IPS-20b (cell line): Measurements from ENCODE around the gene CRYBB1.

ENCODE experiments used
- H3K27ac ChIP-seq: one replicate; pipeline ENCODE4 v1.5.1; 2013; ENCODE audit warnings: low read length
- H3K27me3 ChIP-seq: 2 replicates; pipeline ENCODE4 v1.6.1; 2013; ENCODE audit warnings: mild to moderate bottlenecking, low read length, inconsistent platforms; ENCODE audit not compliant: insufficient read depth
- H3K36me3 ChIP-seq: 2 replicates; pipeline ENCODE4 v1.6.1; 2013; ENCODE audit warnings: low read depth, mild to moderate bottlenecking, inconsistent platforms, low read length, moderate library complexity; ENCODE audit not compliant: insufficient read depth
- H3K4me1 ChIP-seq: 2 replicates; pipeline ENCODE4 v1.6.1; 2013; ENCODE audit warnings: mild to moderate bottlenecking, control low read depth, inconsistent platforms, low read length, moderate library complexity; ENCODE audit not compliant: insufficient read depth
- H3K4me3 ChIP-seq: 2 replicates; pipeline ENCODE4 v1.5.1; 2013; ENCODE audit warnings: mild to moderate bottlenecking, low read length, inconsistent platforms
- H3K9ac ChIP-seq: 2 replicates; pipeline ENCODE4 v1.6.1; 2013; ENCODE audit warnings: low read depth, mild to moderate bottlenecking, inconsistent platforms, low read length, moderate library complexity
- H3K9me3 ChIP-seq: 2 replicates; pipeline ENCODE4 v1.6.1; 2013; ENCODE audit warnings: mild to moderate bottlenecking, low read depth, low read length, inconsistent platforms; ENCODE audit not compliant: insufficient read depth

Gene CRYBB1

GRCh38 chr22:26570864-26571525 lies 46.8 kb downstream of the CRYBB1 start:
- Histone ChIP-seq H3K27me3 (no peaks in the 10 kb centered on the region), H3K4me1 (peaks cover 37% of the 10 kb centered on the region), H3K36me3 (peaks cover 7% of the 10 kb centered on the region), H3K27ac (no peak overlapping the region), H3K9me3 (no peaks in the 10 kb centered on the region), H3K4me3 (no peak overlapping the region), H3K9ac (no peak overlapping the region)

DNA sequence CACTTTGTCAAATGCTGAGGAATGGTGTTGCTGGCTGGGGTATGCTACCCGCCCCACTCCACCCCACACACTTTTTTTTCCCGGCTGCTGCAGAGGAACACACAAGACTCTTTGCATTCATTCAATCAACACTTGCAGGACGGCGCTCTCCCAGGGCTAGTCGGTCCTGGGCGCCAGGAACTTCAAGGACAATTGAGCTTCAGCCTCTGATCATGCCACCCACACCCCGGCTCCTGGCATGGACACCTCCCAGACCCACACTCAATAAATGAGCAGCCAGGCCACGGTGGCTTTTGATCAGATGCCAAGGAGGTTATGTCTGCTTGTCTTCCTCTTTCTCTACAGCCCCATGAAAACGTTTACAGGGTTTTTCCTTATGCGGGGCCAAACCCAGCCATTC lies 47.7 kb downstream of the CRYBB1 start:
- H3K9me3 ChIP-seq = no peaks in the 10 kb centered on the region
- no peak overlapping the region for H3K27ac ChIP-seq
- H3K4me1 ChIP-seq = peaks cover 40% of the 10 kb centered on the region
- peaks cover 9% of the 10 kb centered on the region for H3K36me3 ChIP-seq
- H3K9ac ChIP-seq = no peak overlapping the region
- no peaks in the 10 kb centered on the region for H3K27me3 ChIP-seq
- H3K4me3 ChIP-seq = no peak overlapping the region

DNA sequence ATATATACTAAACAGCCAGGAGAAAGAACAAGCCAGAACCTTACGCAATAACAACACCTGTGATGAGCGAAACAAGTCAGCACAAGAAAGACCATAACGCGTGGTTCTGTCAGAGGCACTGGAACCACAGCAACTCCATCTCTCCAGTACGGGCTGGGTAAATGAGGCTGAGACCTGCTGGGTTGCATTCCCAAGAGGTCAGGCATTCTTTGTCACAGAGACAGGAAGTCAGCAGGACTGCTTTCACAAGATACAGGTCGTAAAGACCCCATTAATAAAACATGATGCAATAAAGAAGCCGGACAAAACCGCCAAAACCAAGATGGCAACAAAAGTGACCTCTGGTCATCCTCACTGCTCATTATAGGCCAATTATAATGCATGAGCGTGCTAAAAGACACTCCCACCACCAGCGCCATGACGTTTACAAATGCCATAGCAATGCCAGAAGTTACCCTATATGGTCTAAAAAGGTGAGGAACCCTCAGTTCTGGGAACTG lies 49.6 kb downstream of the CRYBB1 start:
- Histone ChIP-seq H3K9me3 (no peaks in the 10 kb centered on the region), H3K27me3 (no peaks in the 10 kb centered on the region), H3K27ac (peak overlapping the region; percentile 58), H3K4me3 (peak overlapping the region; percentile 46; the same call in 1 of the 2 replicates), H3K4me1 (peaks cover 45% of the 10 kb centered on the region), H3K9ac (peak overlapping the region; percentile 69; the same call in 1 of the 2 replicates), H3K36me3 (peaks cover 9% of the 10 kb centered on the region; the same call in 1 of the 2 replicates)

- H3K27me3 ChIP-seq = no peaks in the 10 kb centered on the region
- H3K9ac ChIP-seq = peak overlapping the region; percentile 69; the same call in 1 of the 2 replicates
- H3K4me3 ChIP-seq = peak overlapping the region; percentile 46; the same call in 1 of the 2 replicates
- peak overlapping the region; percentile 61 for H3K27ac ChIP-seq
- H3K36me3 ChIP-seq = peaks cover 9% of the 10 kb centered on the region; the same call in 1 of the 2 replicates
- H3K4me1 ChIP-seq = peaks cover 41% of the 10 kb centered on the region
- no peaks in the 10 kb centered on the region for H3K9me3 ChIP-seq
Measured at GRCh38 chr22:26567610-26568009, 50.2 kb downstream of the CRYBB1 start.

DNA sequence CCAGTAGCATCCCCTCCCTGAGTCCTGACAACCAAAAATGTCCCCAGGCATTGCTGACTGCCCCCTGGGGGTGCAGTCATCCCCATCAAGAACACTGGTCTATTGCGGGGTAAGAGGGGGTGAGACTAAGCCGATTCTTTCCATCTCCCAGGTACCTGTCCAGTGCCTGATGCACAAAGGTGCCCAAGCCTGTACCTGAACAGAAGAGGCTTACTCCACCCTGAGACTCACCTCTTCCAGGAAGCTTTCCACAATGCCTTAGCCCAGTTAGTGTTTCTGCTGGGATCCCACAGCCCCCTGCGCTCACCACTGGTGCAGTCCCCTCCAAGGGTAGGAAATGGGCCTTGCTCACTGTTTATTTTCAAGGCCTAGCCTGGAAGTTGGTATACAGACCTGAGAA lies 50.8 kb downstream of the CRYBB1 start:
- Histone ChIP-seq H3K36me3 (0 out of 2 replicates have a peak, but pooled peaks cover 9% of the 10 kb centered on the region), H3K27ac (peak overlapping the region; percentile 61)

GRCh38 chr22:26565889-26566288 lies 51.9 kb downstream of the CRYBB1 start:
- Histone ChIP-seq H3K4me3 (no peak overlapping the region), H3K27ac (no peak overlapping the region), H3K9me3 (no peaks in the 10 kb centered on the region), H3K36me3 (0 out of 2 replicates have a peak, but pooled peaks cover 9% of the 10 kb centered on the region), H3K9ac (no peak overlapping the region), H3K27me3 (no peaks in the 10 kb centered on the region), H3K4me1 (peaks cover 36% of the 10 kb centered on the region)

More for the DNA sequence above, 50.8 kb downstream of the CRYBB1 start:
- peak overlapping the region; percentile 69; the same call in 1 of the 2 replicates for H3K9ac ChIP-seq
- peaks cover 40% of the 10 kb centered on the region for H3K4me1 ChIP-seq
- H3K4me3 ChIP-seq = no peak overlapping the region
- H3K9me3 ChIP-seq = no peaks in the 10 kb centered on the region
- H3K27me3 ChIP-seq = no peaks in the 10 kb centered on the region

- Histone ChIP-seq H3K27ac (no peak overlapping the region), H3K9ac (no peak overlapping the region), H3K27me3 (no peaks in the 10 kb centered on the region), H3K36me3 (0 out of 2 replicates have a peak, but pooled peaks cover 9% of the 10 kb centered on the region), H3K4me1 (peaks cover 36% of the 10 kb centered on the region), H3K4me3 (no peak overlapping the region), H3K9me3 (no peaks in the 10 kb centered on the region)
Measured at GRCh38 chr22:26565181-26565580, 52.6 kb downstream of the CRYBB1 start.

GRCh38 chr22:26564672-26565071 lies 53.2 kb downstream of the CRYBB1 start:
- H3K4me3 ChIP-seq = no peak overlapping the region
- H3K36me3 ChIP-seq = 0 out of 2 replicates have a peak, but pooled peaks cover 9% of the 10 kb centered on the region
- H3K27ac ChIP-seq = no peak overlapping the region
- H3K4me1 ChIP-seq = peaks cover 36% of the 10 kb centered on the region
- H3K9me3 ChIP-seq = no peaks in the 10 kb centered on the region
- no peaks in the 10 kb centered on the region for H3K27me3 ChIP-seq
- H3K9ac ChIP-seq = no peak overlapping the region

DNA sequence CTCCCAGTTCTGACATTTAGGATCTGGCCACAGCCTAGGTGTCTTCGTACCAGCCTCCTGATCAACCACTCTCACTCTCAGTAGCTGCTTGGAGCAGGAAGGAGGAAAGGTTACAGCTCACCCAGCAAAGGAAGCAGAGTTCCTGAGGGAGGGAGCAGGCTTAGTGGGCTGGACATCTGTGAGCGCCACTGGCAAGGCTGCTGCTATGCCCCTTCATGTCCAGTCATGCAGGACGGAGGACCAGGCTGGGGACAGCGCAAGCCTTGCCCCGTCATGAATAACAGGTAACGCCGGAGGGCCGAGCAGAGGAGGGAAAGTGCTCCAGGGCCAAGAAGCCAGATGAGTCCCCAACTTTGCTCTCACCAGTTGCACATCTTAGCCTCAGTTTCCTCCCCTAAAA lies 53.6 kb downstream of the CRYBB1 start:
- no peak overlapping the region for H3K4me3 ChIP-seq
- H3K9me3 ChIP-seq = no peaks in the 10 kb centered on the region
- H3K27me3 ChIP-seq = no peaks in the 10 kb centered on the region
- 0 out of 2 replicates have a peak, but pooled peaks cover 9% of the 10 kb centered on the region for H3K36me3 ChIP-seq
- no peak overlapping the region for H3K9ac ChIP-seq
- H3K4me1 ChIP-seq = peaks cover 40% of the 10 kb centered on the region
- no peak overlapping the region for H3K27ac ChIP-seq

- H3K9ac ChIP-seq = no peak overlapping the region
- no peaks in the 10 kb centered on the region for H3K27me3 ChIP-seq
- H3K4me3 ChIP-seq = no peak overlapping the region
- H3K27ac ChIP-seq = no peak overlapping the region
- H3K4me1 ChIP-seq = peaks cover 43% of the 10 kb centered on the region
- 0 out of 2 replicates have a peak, but pooled peaks cover 9% of the 10 kb centered on the region for H3K36me3 ChIP-seq
- no peaks in the 10 kb centered on the region for H3K9me3 ChIP-seq
Measured at GRCh38 chr22:26563022-26563421, 54.8 kb downstream of the CRYBB1 start.

DNA sequence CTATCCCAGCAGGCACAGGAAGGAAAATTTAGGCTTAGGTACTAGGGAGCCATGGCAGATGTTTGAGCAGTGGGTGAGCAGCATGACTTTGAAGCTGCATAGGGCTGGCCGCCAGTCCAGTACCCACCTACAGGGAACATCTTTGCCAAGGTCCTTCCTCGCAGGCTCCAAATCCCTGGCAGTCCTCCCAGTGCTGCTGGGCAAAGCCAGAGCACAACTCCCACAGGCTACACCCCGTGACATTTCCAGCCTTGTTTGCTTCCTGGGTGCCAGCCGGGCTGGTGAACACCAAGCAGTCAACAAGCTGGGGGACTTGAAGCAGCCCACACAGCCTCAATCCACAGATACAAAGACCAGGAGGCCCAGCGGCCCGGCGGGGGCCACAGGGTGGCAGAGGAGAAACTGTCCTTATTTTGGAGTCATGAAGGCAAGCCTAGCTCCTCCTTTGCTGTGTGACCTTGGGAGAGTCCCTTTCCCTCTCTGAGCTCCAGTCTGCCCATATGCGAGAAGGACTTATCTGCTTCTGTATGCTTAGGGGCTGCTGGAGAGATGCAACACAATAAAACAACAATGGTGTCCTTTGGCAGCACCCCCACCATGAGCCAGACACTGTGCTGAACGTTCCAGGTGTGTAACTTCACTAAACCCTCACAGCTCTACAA lies 55.9 kb downstream of the CRYBB1 start:
- H3K4me3 ChIP-seq = no peak overlapping the region
- no peak overlapping the region for H3K9ac ChIP-seq
- H3K27ac ChIP-seq = no peak overlapping the region
- H3K4me1 ChIP-seq = peaks cover 31% of the 10 kb centered on the region
- 0 out of 2 replicates have a peak, but pooled peaks cover 9% of the 10 kb centered on the region for H3K36me3 ChIP-seq
- H3K9me3 ChIP-seq = no peaks in the 10 kb centered on the region
- H3K27me3 ChIP-seq = no peaks in the 10 kb centered on the region
